Stimulated activated CD8-positive, alpha-beta memory T cell treated with anti-CD3 and anti-CD28 coated beads, Interleukin-12 subunit alpha, Interleukin-12 subunit beta, amount 100 ng/mL, for 24 hours (primary cell): ENCODE data around the gene CDH2.

Experiments used
- DNase-seq: peaks from one replicate; pipeline ENCODE4 v3.0.0-alpha.2; 2020; ENCODE audit errors: extremely low read depth

The CDH2 gene

DNA sequence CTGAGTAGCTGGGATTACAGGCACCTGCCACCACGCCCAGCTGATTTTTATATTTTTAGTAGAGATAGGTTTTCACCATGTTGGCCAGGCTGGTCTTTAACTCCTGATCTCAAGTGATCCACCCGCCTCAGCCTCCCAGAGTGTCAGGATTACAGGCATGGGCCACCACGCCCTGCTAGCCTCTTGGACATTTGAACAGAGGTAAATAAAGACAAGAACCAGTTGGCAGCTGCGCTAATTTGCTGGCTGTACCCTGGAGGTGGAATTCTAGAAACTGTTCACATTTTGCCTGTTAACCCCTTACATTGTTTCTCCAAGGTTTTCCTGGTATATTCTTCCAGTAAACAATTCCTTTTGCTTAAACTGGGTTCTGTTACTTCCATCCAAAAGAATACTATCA, 132.9 kb downstream of the CDH2 start:
- DNase-seq: no peak

DNA sequence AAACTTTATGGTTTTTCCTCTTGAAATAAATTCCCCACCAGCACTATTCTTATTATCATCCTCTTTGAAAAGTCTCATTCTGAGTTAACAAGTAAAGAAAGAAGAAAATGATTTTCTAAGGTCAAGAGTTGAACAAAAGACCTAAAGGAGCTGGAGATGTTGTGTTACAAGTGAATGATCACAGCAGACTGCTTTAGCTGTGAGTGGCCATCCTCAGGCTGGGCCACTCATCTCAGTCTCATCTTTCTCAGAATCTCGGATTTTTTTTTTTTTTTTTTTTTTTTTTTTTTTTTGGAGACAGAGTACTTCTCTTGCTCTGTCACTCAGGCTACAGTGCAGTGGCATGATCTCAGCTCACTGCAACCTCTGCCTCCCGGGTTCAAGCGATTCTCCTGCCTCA, 133.3 kb downstream of the CDH2 start:
- no peak for DNase-seq

DNA sequence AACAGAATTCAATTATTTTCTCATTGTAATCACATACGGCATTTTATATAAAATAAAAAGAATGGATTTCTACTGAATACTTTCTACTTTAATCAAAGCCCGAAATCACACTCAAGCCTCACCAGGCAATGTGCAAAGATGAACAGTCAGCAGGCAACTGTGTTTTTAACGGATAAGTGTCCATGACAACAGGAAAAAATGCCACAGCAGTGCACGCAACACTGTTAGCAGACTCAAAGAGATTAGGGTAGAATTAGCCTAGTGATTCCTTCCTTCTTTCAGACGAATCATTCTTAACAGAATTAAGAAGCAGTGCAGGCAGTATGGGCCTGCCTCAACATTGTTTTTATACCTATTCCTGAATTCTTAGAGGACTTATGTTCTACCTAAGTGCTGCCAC, 135.6 kb downstream of the CDH2 start:
- DNase-seq: no peak

DNA sequence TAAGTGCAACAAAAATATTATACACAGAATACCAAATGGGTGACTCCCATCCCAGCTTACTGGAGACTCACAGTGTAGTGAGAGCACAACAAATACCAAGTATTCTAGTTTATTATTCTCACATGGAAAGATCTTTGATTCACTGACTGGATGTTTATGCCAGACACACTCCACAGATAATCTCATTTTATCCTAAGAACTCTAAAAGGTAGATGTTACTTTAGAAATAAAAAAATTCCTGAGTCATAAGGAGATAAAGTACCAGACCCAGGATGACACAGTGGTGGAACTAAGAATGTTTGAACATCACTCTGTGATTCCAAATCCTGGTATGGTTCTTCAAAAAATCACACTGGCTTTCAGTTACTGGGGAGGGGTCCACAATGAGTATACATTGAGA, 136.2 kb downstream of the CDH2 start:
- no peak for DNase-seq

DNA sequence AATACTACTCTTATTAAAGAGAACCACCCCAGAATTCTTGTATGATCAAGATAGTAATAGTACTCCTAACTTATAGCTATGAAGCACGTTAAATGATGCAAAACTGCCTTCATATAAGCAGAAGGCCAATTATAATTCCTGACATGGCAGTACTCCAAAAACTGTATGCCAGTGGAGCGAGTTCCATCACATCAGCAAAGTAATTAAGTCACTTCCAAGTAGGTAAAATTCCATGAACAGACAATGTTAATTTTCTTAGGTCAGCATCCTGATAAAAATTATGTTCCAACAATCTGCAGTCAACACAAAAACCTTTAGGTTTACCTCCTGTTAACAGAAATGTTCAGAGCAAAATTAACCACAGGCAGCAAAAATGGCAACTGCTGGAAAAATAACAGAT, 136.7 kb downstream of the CDH2 start:
- no peak for DNase-seq

DNA sequence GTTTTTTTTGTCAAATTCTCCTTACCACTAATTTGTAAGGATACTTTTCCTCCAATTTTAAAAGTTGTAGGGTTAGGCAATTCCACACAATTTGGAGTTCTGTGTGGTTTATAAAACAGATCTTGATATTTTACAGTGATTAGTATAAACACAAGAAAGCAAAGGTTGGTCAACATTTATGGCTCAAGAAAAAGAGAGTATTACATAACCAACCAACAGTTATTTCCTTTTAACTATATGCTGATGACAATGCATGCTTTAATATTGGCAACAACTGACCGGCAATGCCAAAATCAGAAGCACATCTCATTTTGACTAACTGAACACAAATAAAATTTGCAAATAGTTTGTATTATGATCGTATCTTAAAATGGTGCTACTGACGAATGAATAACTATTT, 137.2 kb downstream of the CDH2 start:
- no peak for DNase-seq

DNA sequence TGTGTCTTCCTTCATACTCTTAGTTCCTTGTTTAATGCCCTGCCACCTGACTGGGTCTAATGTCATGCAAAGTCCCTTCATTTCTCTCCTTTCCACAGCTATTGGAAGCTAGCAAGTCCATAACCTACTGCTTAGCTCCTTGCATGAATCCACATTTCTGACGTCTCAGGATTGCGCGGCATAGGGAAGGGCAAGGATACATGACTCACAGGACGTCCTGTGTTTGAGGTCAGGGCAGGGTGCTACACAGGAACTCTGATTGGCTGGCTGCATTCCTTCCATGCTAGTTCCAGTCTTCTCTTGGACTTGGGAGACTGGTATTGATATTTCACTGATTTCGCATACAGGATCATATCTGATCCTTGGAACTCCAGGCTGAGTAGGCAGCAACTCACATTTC, 137.9 kb downstream of the CDH2 start:
- DNase-seq: no peak

DNA sequence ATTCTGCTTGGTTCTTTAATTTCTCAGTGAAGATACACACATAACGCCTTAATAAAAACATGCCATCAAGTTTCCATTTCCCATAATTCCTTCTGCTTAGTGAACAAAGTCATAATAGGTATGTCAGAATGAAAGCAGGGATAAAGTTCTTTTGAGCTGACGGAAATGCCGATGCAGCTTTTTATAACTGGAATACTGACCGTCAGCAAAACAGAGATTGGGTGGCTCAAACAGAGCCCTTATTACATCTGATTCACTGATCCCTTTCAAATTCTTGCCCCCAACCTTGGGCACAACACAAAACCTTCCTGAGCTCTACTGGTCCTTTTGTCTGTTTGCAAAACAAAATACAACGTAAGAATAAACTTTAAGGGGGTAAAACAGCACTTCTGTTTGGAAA, 140.4 kb downstream of the CDH2 start:
- no peak for DNase-seq

DNA sequence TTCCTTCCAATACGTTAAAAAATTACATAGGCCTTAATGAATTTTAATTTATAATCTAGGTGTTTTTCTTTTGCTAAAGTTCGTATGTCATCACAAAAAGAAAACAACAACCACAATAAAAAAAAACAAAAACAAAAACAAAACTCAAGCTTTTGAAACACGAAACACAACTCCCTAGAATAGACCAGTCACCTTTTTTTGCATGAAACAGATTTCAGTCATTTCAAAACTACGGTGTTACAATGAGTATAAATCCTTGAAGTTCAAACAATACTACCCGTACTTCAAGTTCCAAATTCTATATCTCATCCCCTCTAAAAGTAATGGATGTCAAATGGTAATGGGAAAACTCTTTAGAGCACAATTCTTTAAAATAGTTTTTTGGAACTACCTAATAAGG, 142.4 kb downstream of the CDH2 start:
- no peak for DNase-seq

DNA sequence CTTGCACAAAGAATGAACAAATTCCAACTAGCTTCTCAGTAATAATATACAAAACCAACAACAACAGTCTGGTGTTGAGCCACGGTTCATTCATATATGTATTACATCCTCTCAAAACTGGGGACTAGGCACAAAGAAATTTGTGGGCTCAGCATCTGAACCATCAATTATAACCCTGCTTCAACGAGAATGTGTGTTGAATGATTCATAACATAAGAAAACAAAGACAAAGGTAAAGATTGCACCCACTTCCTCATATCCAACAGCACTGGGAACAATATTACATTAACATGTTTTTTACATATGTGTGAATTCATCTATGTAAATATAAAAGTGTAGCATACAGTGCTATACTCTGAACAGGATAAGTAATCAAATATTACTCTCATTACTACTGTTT, 144.8 kb downstream of the CDH2 start:
- DNase-seq: no peak

DNA sequence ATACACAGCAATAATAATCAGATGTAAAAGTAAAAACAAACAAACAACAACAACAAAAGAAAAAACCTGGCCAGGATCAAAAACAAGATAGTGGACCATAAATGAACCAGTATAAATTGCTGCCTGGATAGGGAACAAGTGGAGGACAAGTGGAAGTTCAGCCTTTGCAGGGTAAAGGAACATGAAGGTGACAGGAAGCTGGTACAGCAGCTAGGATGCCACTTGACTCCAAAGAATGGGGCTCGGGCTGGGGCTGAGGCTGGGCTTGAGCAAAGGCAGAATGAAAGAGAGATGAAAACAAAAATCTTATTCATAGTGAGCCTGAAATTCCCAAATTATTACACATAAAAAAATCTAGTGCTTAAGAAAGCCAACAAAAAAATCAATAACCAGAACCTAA, 146.5 kb downstream of the CDH2 start:
- DNase-seq: no peak

DNA sequence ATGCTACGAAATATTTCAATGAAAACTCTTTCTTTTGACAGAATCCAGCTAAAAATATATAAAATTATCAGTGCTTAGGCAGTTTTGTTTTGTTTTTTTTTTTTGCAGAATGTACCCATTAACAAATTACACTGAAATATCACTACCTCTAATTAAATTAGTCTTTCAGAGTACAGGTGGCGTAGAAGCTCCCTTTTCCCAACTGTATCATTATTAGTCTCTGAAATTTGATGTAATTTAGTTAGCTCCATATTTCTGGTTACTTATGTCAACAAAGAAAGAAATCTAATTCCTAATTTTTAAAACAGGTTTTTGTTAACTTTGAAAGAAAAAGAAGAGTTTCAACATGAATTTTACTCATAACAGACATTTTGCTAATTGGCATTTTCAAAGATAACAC, 149.2 kb downstream of the CDH2 start:
- DNase-seq: no peak

DNA sequence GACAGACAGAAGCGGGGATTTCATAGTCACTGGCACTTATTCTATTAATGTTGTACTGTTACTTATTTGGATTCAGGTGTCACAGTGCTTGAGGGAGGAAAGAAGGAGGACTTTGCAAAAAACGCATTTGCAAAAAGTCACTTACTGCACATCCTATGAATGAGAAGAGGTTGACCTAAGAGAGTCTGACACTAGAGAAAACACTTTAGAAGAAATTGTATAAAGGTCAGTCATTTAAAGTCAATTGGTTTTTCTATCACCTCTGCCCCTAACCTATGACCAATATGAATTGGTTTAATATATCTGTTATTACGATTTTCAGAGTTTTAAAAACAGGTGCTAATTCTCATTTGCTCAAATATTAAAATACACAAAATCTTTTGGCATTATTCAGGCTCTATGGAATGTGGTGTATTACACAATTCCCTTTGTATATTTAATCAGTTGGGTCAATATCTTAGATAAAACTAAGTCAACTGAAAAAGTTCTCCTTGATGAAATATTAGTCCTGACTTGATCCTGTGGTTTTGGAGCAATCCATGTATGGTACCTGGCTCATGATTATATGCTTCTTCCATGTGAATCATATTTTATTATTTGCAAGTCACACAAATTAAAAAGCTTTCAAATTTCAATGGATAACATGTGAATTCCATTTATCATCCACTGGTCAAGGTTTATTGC, 157.4 kb downstream of the CDH2 start:
- DNase-seq: no peak

DNA sequence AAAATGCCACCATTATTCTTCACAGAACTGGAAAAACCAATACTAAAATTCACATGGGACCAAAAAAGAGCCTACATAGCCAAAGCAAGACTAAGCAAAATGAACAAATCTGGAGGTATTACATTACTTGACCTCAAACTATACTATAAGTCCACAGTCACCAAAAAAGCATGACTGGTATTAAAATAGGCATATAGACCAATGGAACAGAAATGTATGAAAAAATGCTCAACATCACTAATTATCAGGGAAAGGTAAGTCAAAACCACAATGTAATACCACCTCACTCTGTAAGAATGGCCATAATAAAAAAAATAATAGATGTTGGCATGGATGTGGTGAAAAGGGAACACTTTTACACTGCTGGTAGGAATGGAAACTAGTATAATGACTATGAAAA, 158.6 kb downstream of the CDH2 start:
- no peak for DNase-seq

DNA sequence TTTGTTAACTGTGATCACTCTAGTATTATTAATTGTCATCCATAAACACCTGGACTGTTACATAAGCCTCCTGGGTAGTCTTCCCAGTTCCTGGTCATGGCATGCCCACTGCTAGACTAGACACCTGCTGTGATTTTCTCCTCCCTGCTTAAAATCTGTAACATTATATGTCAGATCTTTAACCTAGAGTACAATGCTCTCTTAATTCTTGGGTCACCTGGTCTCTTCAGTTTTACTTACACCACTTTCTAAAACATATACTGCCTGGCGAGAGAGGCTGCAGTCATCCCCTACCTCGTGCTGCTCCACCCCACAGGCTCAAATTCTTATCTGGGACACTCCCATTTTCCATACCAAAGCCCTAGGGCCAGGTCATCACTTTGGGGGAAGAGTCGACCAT, 161.3 kb downstream of the CDH2 start:
- DNase-seq: no peak

DNA sequence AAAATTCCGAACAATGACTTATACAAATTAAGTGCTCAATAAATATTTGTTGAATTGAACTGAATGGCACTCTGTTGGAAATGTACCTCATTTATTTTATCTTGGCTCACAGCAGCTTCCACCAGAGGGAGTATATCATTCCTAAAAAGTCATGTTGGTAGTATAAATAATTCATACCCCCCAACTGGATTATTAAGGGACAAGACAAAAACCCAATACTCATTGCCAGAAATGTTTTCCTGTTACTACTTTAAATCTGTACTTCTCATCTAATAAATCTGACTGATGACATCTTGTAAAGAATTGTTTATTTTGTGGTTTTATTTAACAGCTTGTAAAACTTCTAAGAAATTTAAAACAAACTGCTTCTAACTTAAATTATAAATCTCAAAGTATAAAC, 163.9 kb downstream of the CDH2 start:
- DNase-seq: no peak

DNA sequence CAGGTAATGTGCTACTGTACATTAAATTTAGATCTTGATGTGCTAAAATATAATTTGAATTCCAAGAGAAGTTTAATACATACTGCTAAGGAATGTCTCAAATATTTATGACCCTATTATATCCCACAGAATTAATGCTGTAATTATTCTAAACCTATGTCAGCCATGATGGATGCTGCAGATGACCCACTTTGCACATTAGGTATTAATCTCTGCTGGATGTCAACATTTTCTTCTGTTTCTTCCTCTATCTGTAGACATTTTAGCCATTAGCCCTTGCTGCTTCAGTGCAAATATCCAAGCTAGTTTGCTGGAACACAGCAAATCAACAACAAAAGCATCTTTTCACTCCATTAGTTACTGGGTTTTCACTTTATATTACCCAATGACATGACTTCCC, 164.6 kb downstream of the CDH2 start:
- no peak for DNase-seq

DNA sequence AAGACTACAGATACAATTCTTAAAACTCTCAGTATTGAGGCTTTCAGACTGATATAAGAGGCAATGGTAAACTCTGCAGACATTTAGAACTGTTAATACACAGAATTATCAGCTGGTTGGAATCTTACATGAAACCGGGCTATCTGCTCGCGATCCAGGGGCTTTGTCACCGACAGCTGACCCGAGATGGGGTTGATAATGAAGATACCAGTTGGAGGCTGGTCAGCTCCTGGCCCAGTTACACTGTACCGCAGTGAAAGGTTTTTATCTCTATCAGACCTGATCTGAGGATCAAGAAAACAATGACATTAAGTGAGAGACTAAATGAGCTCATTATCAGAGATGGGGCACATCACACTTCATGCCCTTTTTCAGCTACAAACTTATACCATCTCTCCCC, 167.3 kb downstream of the CDH2 start:
- DNase-seq: no peak

DNA sequence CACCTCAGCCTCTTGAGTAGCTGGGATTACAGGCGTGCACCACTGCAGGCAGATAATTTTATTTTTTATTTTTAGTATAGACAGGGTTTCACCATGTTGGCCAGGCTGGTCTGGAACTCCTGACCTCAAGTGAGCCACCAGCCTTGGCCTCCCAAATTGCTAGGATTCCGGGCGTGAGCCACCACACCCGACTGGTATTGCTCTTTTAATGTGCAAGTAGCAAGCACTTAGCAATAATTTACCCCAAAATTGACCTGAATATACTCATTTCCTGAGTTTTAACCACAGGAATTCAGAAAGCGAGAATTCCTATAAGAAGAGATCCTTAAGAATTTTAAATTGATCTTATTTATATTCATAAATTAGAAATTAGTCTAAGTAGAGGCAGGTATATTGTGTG, 169.1 kb downstream of the CDH2 start:
- no peak for DNase-seq

DNA sequence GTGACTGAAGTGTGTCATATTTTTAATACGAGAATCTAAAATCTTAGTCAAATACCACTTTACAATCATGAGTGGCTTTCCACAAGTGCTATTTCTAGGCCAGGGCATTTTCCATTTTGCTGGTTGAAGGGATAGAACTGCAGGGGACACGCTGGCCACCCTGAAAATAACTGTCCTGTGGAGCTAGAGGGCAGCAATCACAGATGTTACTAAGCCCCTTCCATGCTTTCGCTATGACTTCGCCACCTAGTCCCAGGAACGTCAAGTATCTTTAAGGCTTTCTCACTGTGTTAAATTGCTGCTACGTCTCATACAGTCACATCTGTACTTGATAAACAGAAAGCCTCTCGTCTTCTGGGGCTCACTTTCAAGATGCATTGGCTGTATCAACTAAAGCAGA, 171.8 kb downstream of the CDH2 start:
- no peak for DNase-seq

DNA sequence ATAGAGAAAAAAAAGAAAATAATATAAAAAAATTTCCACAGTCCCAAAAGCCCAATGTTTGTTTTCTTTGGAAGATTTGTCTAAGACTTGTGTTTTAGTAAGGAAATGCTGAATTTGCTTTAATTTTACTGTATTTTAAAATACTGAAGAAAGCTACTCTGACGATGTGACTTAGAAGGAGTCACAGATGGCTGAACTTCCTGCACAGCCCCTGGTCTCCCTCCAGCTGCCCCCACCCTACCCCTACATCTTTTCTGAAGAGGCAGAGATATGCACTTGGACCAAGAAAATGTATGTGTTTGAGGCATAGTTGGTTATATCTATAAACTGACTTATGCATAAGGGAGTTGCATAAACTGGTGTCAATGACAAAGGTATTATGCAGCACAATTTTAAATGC, 172.3 kb downstream of the CDH2 start:
- no peak for DNase-seq

DNA sequence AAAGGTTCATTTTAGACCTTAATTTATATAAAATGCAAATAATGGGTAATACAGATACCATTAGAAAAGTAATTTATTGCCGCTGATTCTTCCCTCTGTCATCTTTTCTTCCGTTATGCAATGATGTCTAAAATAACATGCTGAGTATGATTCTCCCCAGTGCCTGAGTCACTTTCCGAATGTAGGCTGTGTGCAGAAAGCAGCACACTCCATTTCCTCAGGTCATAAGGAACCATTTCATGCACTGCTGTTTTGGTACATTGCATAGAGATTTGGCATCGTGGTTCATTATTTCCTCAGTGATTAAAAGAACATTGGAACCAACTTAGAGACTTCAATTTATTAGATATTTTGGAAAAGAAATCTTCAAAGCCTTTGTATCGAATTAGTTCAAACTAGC, 173.5 kb downstream of the CDH2 start:
- DNase-seq: no peak

DNA sequence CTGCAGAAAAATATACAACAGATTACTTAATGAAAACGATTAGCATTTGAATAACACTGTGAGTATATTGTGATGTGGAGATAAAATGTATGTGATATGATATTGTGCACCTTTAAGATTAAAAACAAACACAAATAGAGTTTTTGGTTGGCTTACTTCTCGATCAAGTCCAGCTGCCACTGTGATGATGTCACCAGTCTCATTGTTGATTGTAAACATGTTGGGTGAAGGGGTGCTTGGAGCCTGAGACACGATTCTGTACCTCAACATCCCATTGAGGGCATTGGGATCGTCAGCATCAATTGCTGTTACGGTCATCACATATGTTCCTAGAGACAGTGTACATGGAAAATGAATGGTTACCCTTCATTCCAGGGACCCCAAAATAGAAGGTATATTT, 174.1 kb downstream of the CDH2 start:
- no peak for DNase-seq

DNA sequence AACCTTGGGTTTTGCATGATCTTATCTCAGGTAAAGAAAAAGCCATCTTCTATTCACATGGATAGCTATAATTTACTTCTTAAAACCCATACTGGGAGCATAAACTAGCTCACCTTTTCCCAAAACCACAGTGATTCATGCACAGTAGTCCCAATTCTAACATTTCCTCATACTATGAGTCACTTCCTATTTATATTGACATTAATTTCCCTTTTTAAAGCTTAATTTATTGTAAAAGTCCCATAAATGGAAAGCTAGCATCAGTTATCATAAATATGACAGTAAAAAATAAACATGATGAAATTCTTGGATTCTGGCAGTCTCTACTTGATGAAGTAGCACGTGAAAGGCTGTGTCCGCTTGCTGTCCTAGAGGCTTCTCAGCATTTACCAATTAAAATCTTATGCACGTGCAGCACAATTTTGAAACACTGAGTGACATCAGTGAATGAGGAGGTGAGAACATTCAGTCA, 180.1 kb downstream of the CDH2 start:
- DNase-seq: no peak
